GM12878 (cell line): ENCODE data around the gene NELFE. TPM values are rescaled to one million over a fixed set of nuclear protein-coding genes. Genes with fewer than 3 reads are reported as not detected.

ENCODE experiments used
- ATAC-seq: fragments of 200-7000 bp; cut with Tn5 transposase; 3 replicates; pipeline ENCODE4 v1.9.1; 2020; ENCODE audit warnings: mild to moderate bottlenecking, moderate library complexity
- BruUV-seq: library from RNA; stranded (reverse); fragments of 400-500 nt; replicated peaks from 2 replicates; lab custom pipeline; 2021; lab: Mats Ljungman, UMichigan
- CTCF ChIA-PET: fragments of 300-600 bp; sonication (Branson Sonifier 250); formaldehyde crosslinking; extraction: SDS; loops from one replicate; lab custom pipeline; 2021; ENCODE audit warnings: inconsistent platforms; lab: Yijun Ruan, JAX
- POLR2A ChIA-PET: fragments of 350-600 bp; formaldehyde crosslinking; extraction: SDS; loops from one replicate; lab custom pipeline; 2021; ENCODE audit warnings: inconsistent platforms; lab: Charles Lee
- RAD21 ChIA-PET: fragments of 300-600 bp; sonication (Branson Sonifier 250); formaldehyde crosslinking; loops from one replicate; lab custom pipeline; 2023; ENCODE audit warnings: antibody characterized with exemption; ENCODE audit not compliant: unreplicated experiment; lab: Charles Lee
- SMC1A ChIA-PET: fragments of 300-600 bp; sonication (Branson Sonifier 250); formaldehyde crosslinking; loops from one replicate; lab custom pipeline; 2023; ENCODE audit not compliant: unreplicated experiment, uncharacterized antibody; lab: Charles Lee
- DNase-seq: peaks from one replicate; pipeline ENCODE4 v3.0.0-alpha.2; 2011; ENCODE audit warnings: low read depth, low spot score
- FAIRE-seq: peaks from 3 replicates; lab custom pipeline; 2011; peaks lifted over from hg19 to GRCh38; lab: Jason Lieb, UNC
- H2AFZ ChIP-seq: 2 replicates; pipeline ENCODE4 v1.6.0; 2011; ENCODE audit warnings: low read depth, low read length, control low read depth; ENCODE audit not compliant: control insufficient read depth
- H3K27ac ChIP-seq: 2 replicates; pipeline ENCODE4 v1.5.1; 2011; ENCODE audit warnings: control low read depth; ENCODE audit not compliant: control insufficient read depth, insufficient read depth
- H3K27me3 ChIP-seq, 2 experiments: replicated peaks in 1 of 2; 2 replicates each; pipeline versions ENCODE4 v1.6.0 to v1.6.1; 2011; ENCODE audit warnings: low read length in 1 of 2; ENCODE audit not compliant: control insufficient read depth in 2 of 2, insufficient read depth in 2 of 2
- H3K36me3 ChIP-seq, 2 experiments: 2 replicates each; pipeline ENCODE4 v1.5.1; 2011; ENCODE audit warnings: low read length in 1 of 2; ENCODE audit not compliant: control insufficient read depth in 2 of 2, insufficient read depth in 2 of 2
- H3K4me1 ChIP-seq: 2 replicates; pipeline ENCODE4 v1.6.1; 2011; ENCODE audit warnings: mild to moderate bottlenecking, low read length, moderate library complexity, mixed read lengths; ENCODE audit not compliant: control insufficient read depth, insufficient read depth
- H3K4me2 ChIP-seq: 2 replicates; pipeline ENCODE4 v1.6.0; 2011; ENCODE audit warnings: control low read depth; ENCODE audit not compliant: control insufficient read depth, insufficient read depth
- H3K4me3 ChIP-seq: fragments of 200-600 bp; sonication (generic); 2 replicates; pipeline ENCODE4 v1.5.1; 2016
- H3K79me2 ChIP-seq: 2 replicates; pipeline ENCODE4 v1.6.0; 2011; ENCODE audit warnings: low read length; ENCODE audit not compliant: control insufficient read depth, insufficient read depth
- H3K9ac ChIP-seq: 2 replicates; pipeline ENCODE4 v1.8.0; 2011; ENCODE audit warnings: low read length, control low read depth, mixed read lengths; ENCODE audit not compliant: control insufficient read depth, insufficient read depth
- H3K9me3 ChIP-seq: replicated peaks from 3 replicates; pipeline ENCODE4 v1.5.1; 2011; ENCODE audit warnings: mild to moderate bottlenecking, low read length; ENCODE audit not compliant: control insufficient read depth, insufficient read depth
- H4K20me1 ChIP-seq: 2 replicates; pipeline ENCODE4 v1.6.0; 2011; ENCODE audit not compliant: control insufficient read depth, insufficient read depth
- CREM ChIP-seq: IDR thresholded peaks from 2 replicates; pipeline ENCODE4 v1.6.1; 2014; ENCODE audit warnings: antibody characterized with exemption, low read depth
- CTCF ChIP-seq, 3 experiments: IDR thresholded peaks in 2 of 3; conservative IDR thresholded peaks in 1 of 3; 2 replicates each; pipeline ENCODE4 v1.5.1; 2011; ENCODE audit warnings: low read depth in 3 of 3, low read length in 3 of 3, mild to moderate bottlenecking in 3 of 3, control low read depth in 2 of 3, moderate library complexity in 2 of 3, inconsistent platforms in 1 of 3, mixed read lengths in 1 of 3; ENCODE audit not compliant: control insufficient read depth in 2 of 3, insufficient read depth in 1 of 3; ENCODE audit errors: extremely low read depth in 1 of 3
- MTA3 ChIP-seq: IDR thresholded peaks from 2 replicates; pipeline ENCODE4 v1.6.1; 2012; ENCODE audit warnings: low read length, inconsistent platforms, borderline replicate concordance
- POLR2A ChIP-seq: IDR thresholded peaks from 2 replicates; pipeline ENCODE4 v1.6.1; 2011; ENCODE audit warnings: low read depth, mild to moderate bottlenecking, low read length
- RAD21 ChIP-seq: IDR thresholded peaks from 2 replicates; pipeline ENCODE4 v1.6.1; 2011; ENCODE audit warnings: mild to moderate bottlenecking, low read depth, low read length, moderate library complexity; ENCODE audit not compliant: insufficient read depth
- RFX5 ChIP-seq: IDR thresholded peaks from 2 replicates; pipeline ENCODE4 v1.6.1; 2011; ENCODE audit warnings: low read depth, low read length, improper control_type of control experiment
- SMC3 ChIP-seq: IDR thresholded peaks from 2 replicates; pipeline ENCODE4 v1.6.1; 2011; ENCODE audit warnings: low read length, improper control_type of control experiment, borderline replicate concordance
- SP1 ChIP-seq: IDR thresholded peaks from one replicate; pipeline ENCODE4 v1.6.1; 2011; ENCODE audit warnings: low read depth, low read length
- STAT1 ChIP-seq: fragments of 450-650 bp; conservative IDR thresholded peaks from 2 replicates; pipeline ENCODE4 v1.6.1; 2014; ENCODE audit warnings: antibody characterized with exemption, mild to moderate bottlenecking
- WGBS: methylation state at CpG from one replicate; pipeline ENCODE4 v1.1.6; 2016; ENCODE audit warnings: low lambda C conversion rate; ENCODE audit not compliant: insufficient replicate concordance, insufficient coverage; ENCODE audit errors: missing lambda C conversion rate; 5-methylcytosine and 5-hydroxymethylcytosine counted together
- in situ Hi-C: fragments of 300-500 bp; cut with MboI; formaldehyde crosslinking; loops from 9 replicates; pipeline ENCODE4 v1.14.3; 2018; ENCODE audit warnings: mixed read lengths
- intact Hi-C: fragments of 100-400 bp; cut with micrococcal nuclease; formaldehyde crosslinking; loops from one replicate; pipeline ENCODE4 v1.14.2; 2022; ENCODE audit not compliant: unreplicated experiment
- polyA plus RNA-seq, 11 experiments: library from polyadenylated mRNA; depleted of rRNA in 4 of 11; unstranded in 6 of 11; stranded (reverse) in 5 of 11; fragments of >200 nt; fragmentation: Nextera tagmentation in 4 of 11; fragmentation: Illumina TruSeq in 1 of 11; extraction: Ambion mirVana in 4 of 11; extraction: Trizol in 1 of 11; gene quantifications; 1 replicate in 1 of 11; 2 replicates in 10 of 11; pipeline versions ENCODE4 v1.2.1 to v1.2.3, GENCODE V29; 2011 to 2016; ENCODE audit warnings: inconsistent platforms in 2 of 11, missing spikeins in 2 of 11, low read depth in 1 of 11
- total RNA-seq, 4 experiments: library from RNA; depleted of rRNA in 3 of 4; stranded (reverse); fragments of >200 nt in 3 of 4; fragmentation: Illumina TruSeq in 1 of 4; extraction: Trizol in 1 of 4; gene quantifications; 2 replicates each; pipeline versions ENCODE4 v1.2.1 to v1.2.3, GENCODE V29; 2013 to 2021

The NELFE gene
- total and polyA plus RNA-seq, 10 of the 15 experiments (the other 5 are each of a cell fraction or from before 2014, with no cell fraction given), result 8.5 to 105 (median 59.7) TPM

- H3K27me3 ChIP-seq, result no peaks in the 10 kb centered on the region
- no TSS peak for BruUV-seq
- no peaks in the 10 kb centered on the region for H4K20me1 ChIP-seq
- POLR2A ChIA-PET, result interaction anchor here (0.5 to 0.6 kb wide), 2 partner anchors 35 to 233 kb away, joined by 4 read pairs; no protein-coding TSS in a partner anchor
- in situ Hi-C loops, result no loop called here
- H3K4me2 ChIP-seq, result no peak overlapping the region
- no peak for ATAC-seq
- no peak for DNase-seq
- FAIRE-seq, result no peak
- no peaks in the 10 kb centered on the region for H3K4me1 ChIP-seq
- RAD21 ChIA-PET, result interaction anchor here (0.8 to 1.1 kb wide), 3 partner anchors 19 to 63 kb away, joined by 3 to 4 read pairs (median 3); partner anchors contain the start of gene DXO
- H3K79me2 ChIP-seq, result peaks cover 4% of the 10 kb centered on the region; the same call in 1 of the 2 replicates
- H3K9ac ChIP-seq, result no peak overlapping the region
- SMC1A ChIA-PET, result interaction anchor here (1.2 to 1.3 kb wide), 3 partner anchors 13 to 114 kb away, joined by 3 to 8 read pairs (median 4); no protein-coding TSS in a partner anchor
- no peak overlapping the region for H3K27ac ChIP-seq
- WGBS, result 68% methylated on average over 5 of the region's 5 CpGs
- no peaks in the 10 kb centered on the region for H3K9me3 ChIP-seq
- H3K4me3 ChIP-seq, result no peak overlapping the region
- H2AFZ ChIP-seq, result no peak overlapping the region
- H3K36me3 ChIP-seq, result peaks cover 8 to 21% of the 10 kb centered on the region in 2 experiments
- TF ChIP-seq SP1 (no peak), CREM (no peak), POLR2A (no peak), MTA3 (no peak)
- TF ChIP-seq, all 136 proteins: peak for 0
- intact Hi-C loops, result no loop called here
- CTCF ChIA-PET, result interaction anchor here (0.6 to 3.3 kb wide), 12 partner anchors 10 to 407 kb away, joined by 3 to 16 read pairs (median 4); partner anchors contain the start of genes DXO and ZBTB12
Observed at GRCh38 chr6:31952890-31953289, 5.9 kb downstream of the NELFE start.

- Histone ChIP-seq H3K4me3 (no peak overlapping the region), H3K4me2 (no peak overlapping the region), H3K9me3 (no peaks in the 10 kb centered on the region), H3K27me3 (no peaks in the 10 kb centered on the region), H3K36me3 (peaks cover 8 to 21% of the 10 kb centered on the region in 2 experiments), H3K27ac (no peak overlapping the region), H3K4me1 (no peaks in the 10 kb centered on the region), H3K79me2 (no peaks in the 10 kb centered on the region; the same call in 1 of the 2 replicates), H4K20me1 (no peaks in the 10 kb centered on the region), H2AFZ (no peak overlapping the region), H3K9ac (no peak overlapping the region)
- intact Hi-C loops, result no loop called here
- TF ChIP-seq CTCF (IDR thresholded peaks at IDR 0.05 in 2 of 3, conservative IDR thresholded peaks at IDR 0.05 in 1 of 3; ENCODE audit: control insufficient read depth in 2 of 3, extremely low read depth in 1 of 3, insufficient read depth in 1 of 3, low read depth in 3 of 3, low read length in 3 of 3) (peak; percentile 45 to 59 (median 47)), RFX5 (no peak), RAD21 (peak; percentile 36; the same call in 1 of the 2 replicates), SMC3 (peak; percentile 18; the same call in 1 of the 2 replicates), STAT1 (no peak)
- ChIA-PET CTCF (interaction anchor here (0.6 to 3.3 kb wide), 16 partner anchors 9 to 600 kb away, joined by 3 to 16 read pairs (median 4); partner anchors contain the start of genes DXO and ZBTB12), POLR2A (interaction anchor here (0.5 kb wide), 1 partner anchor 34 kb away, joined by 4 read pairs; no protein-coding TSS in a partner anchor), RAD21 (interaction anchor here (0.8 to 1.1 kb wide), 3 partner anchors 19 to 62 kb away, joined by 3 to 4 read pairs (median 3); partner anchors contain the start of gene DXO), SMC1A (interaction anchor here (0.8 to 1.5 kb wide), 6 partner anchors 12 to 117 kb away, joined by 3 to 9 read pairs (median 4); no protein-coding TSS in a partner anchor)
- no TSS peak for BruUV-seq
- no peak for DNase-seq
- in situ Hi-C loops, result no loop called here
- WGBS, result 75% methylated on average over 5 of the region's 5 CpGs
- FAIRE-seq, result no peak
- peak; percentile 71 for ATAC-seq
Observed at GRCh38 chr6:31952140-31952805, 6.5 kb downstream of the NELFE start.
